H1 (cell line): ENCODE data around the gene TAF13. TPM values are rescaled to one million over a fixed set of nuclear protein-coding genes. Genes with fewer than 3 reads are reported as not detected.

ENCODE experiments used
- ASH2L ChIP-seq: fragments of 200-600, 300-600 bp; sonication (generic); IDR thresholded peaks from one replicate; pipeline ENCODE4 v1.7.1; 2017; ENCODE audit warnings: low read length
- BACH1 ChIP-seq: IDR thresholded peaks from 2 replicates; pipeline ENCODE4 v1.6.1; 2012; ENCODE audit warnings: low read length, improper control_type of control experiment
- BRCA1 ChIP-seq: IDR thresholded peaks from 2 replicates; pipeline ENCODE4 v1.6.1; 2012; ENCODE audit warnings: low read depth, low read length, improper control_type of control experiment
- CBX8 ChIP-seq: fragments of 300-800, 300-1000 bp; sonication (generic); IDR thresholded peaks from 2 replicates; pipeline ENCODE4 v1.7.1; 2016; ENCODE audit warnings: low read depth, low read length, borderline replicate concordance
- CHD1 ChIP-seq: IDR thresholded peaks from 2 replicates; pipeline ENCODE4 v1.6.1; 2012; ENCODE audit warnings: low read depth, low read length, improper control_type of control experiment
- CHD2 ChIP-seq: IDR thresholded peaks from 2 replicates; pipeline ENCODE4 v1.6.1; 2012; ENCODE audit warnings: low read length, improper control_type of control experiment
- EGR1 ChIP-seq: IDR thresholded peaks from 2 replicates; pipeline ENCODE4 v1.6.1; 2011; ENCODE audit warnings: low read depth, low read length, borderline replicate concordance
- FOSL1 ChIP-seq: IDR thresholded peaks from 2 replicates; pipeline ENCODE4 v1.6.1; 2011; ENCODE audit warnings: mild to moderate bottlenecking, low read depth, low read length, moderate library complexity; ENCODE audit not compliant: insufficient read depth
- GABPA ChIP-seq: IDR thresholded peaks from 2 replicates; pipeline ENCODE4 v1.6.1; 2011; ENCODE audit warnings: mild to moderate bottlenecking, low read length, moderate library complexity, borderline replicate concordance; ENCODE audit not compliant: insufficient read depth
- GTF2F1 ChIP-seq: IDR thresholded peaks from 2 replicates; pipeline ENCODE4 v1.6.1; 2012; ENCODE audit warnings: low read depth, low read length, improper control_type of control experiment, borderline replicate concordance
- MAX ChIP-seq: IDR thresholded peaks from 2 replicates; pipeline ENCODE4 v1.6.1; 2012; ENCODE audit warnings: inconsistent platforms
- NANOG ChIP-seq: IDR thresholded peaks from 2 replicates; pipeline ENCODE4 v1.6.1; 2011; ENCODE audit warnings: low read length, low read depth, mild to moderate bottlenecking, inconsistent platforms; ENCODE audit not compliant: insufficient read depth, poor library complexity, severe bottlenecking
- NRF1 ChIP-seq: IDR thresholded peaks from 2 replicates; pipeline ENCODE4 v1.6.1; 2011; ENCODE audit warnings: mild to moderate bottlenecking, low read depth, low read length, improper control_type of control experiment
- POLR2AphosphoS5 ChIP-seq: IDR thresholded peaks from 2 replicates; pipeline ENCODE4 v1.6.1; 2011; ENCODE audit warnings: low read depth, low read length
- RBBP5 ChIP-seq: IDR thresholded peaks from 2 replicates; pipeline ENCODE4 v1.7.1; 2012; ENCODE audit warnings: low read depth, mild to moderate bottlenecking, inconsistent platforms, low read length, moderate library complexity, borderline replicate concordance
- RFX5 ChIP-seq: IDR thresholded peaks from 2 replicates; pipeline ENCODE4 v1.6.1; 2011; ENCODE audit warnings: low read depth, low read length, improper control_type of control experiment, borderline replicate concordance
- SIRT6 ChIP-seq: IDR thresholded peaks from one replicate; pipeline ENCODE4 v1.7.1; 2012; ENCODE audit warnings: low read length, inconsistent platforms
- SRF ChIP-seq: IDR thresholded peaks from 2 replicates; pipeline ENCODE4 v1.6.1; 2011; ENCODE audit warnings: mild to moderate bottlenecking, low read depth, low read length, moderate library complexity
- TAF1 ChIP-seq: IDR thresholded peaks from 2 replicates; pipeline ENCODE4 v1.6.1; 2011; ENCODE audit warnings: mild to moderate bottlenecking, low read depth, low read length
- TBP ChIP-seq: IDR thresholded peaks from 2 replicates; pipeline ENCODE4 v1.6.1; 2011; ENCODE audit warnings: low read depth, low read length, improper control_type of control experiment
- polyA plus RNA-seq, 7 experiments: library from polyadenylated mRNA; depleted of rRNA in 3 of 7; stranded (reverse) in 5 of 7; unstranded in 2 of 7; fragments of >200 nt in 5 of 7; fragments of 200-250 nt in 2 of 7; gene quantifications; 1 replicate in 5 of 7; 2 replicates in 1 of 7; 4 replicates in 1 of 7; pipeline versions ENCODE4 v1.2.1 to v1.2.3, GENCODE V29; 2011 to 2013; ENCODE audit warnings: missing spikeins in 2 of 7, mixed read lengths in 2 of 7
- total RNA-seq: library from RNA; stranded (reverse); fragmentation: NEBNext Ultra II Directional; extraction: Animal tissue kit (Norgen Biotek cat#: 25700); gene quantifications from 2 replicates; pipeline ENCODE4 v1.2.1, GENCODE V29; 2021
- TF ChIP-seq, protein P1 (sequence below): IDR thresholded peaks from 2 replicates; pipeline ENCODE4 v1.6.1; 2012; ENCODE audit warnings: low read length, inconsistent platforms
- TF ChIP-seq, protein P2 (sequence below): IDR thresholded peaks from 2 replicates; pipeline ENCODE4 v1.6.1; 2011; ENCODE audit warnings: low read depth, mild to moderate bottlenecking, low read length; ENCODE audit not compliant: insufficient read depth

Gene TAF13
- total and polyA plus RNA-seq, 2 of the 8 experiments (the other 6 are each of a cell fraction or from before 2014, with no cell fraction given), result 13.1 to 41.7 TPM

- TF ChIP-seq NRF1 (peak; percentile 9; the same call in 1 of the 2 replicates), NANOG (peak; percentile 1), BACH1 (no peak; the same call in 1 of the 2 replicates), FOSL1 (no peak), RBBP5 (peak; percentile 65), MAX (peak; percentile 93), SRF (0 out of 2 replicates have a peak, but pooled peaks have one; percentile 19), CBX8 (no peak), EGR1 (peak; percentile 92; the same call in 1 of the 2 replicates), RFX5 (0 out of 2 replicates have a peak, but pooled peaks have one; percentile 20), TAF1 (peak; percentile 98), CHD1 (no peak), POLR2AphosphoS5 (peak; percentile 100), GABPA (peak; percentile 18; the same call in 1 of the 2 replicates), TBP (peak; percentile 97), GTF2F1 (peak; percentile 93; the same call in 1 of the 2 replicates), ASH2L (peak; percentile 99), CHD2 (peak; percentile 64; the same call in 1 of the 2 replicates), BRCA1 (no peak), SIRT6 (no peak)
- TF ChIP-seq, protein P1, sequence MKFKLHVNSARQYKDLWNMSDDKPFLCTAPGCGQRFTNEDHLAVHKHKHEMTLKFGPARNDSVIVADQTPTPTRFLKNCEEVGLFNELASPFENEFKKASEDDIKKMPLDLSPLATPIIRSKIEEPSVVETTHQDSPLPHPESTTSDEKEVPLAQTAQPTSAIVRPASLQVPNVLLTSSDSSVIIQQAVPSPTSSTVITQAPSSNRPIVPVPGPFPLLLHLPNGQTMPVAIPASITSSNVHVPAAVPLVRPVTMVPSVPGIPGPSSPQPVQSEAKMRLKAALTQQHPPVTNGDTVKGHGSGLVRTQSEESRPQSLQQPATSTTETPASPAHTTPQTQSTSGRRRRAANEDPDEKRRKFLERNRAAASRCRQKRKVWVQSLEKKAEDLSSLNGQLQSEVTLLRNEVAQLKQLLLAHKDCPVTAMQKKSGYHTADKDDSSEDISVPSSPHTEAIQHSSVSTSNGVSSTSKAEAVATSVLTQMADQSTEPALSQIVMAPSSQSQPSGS, result no peak
- TF ChIP-seq, protein P2, sequence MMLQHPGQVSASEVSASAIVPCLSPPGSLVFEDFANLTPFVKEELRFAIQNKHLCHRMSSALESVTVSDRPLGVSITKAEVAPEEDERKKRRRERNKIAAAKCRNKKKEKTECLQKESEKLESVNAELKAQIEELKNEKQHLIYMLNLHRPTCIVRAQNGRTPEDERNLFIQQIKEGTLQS, result no peak
Observed at GRCh38 chr1:109099938-109100773, 24.4 kb upstream of the TAF13 start (continued).
